IPS-15b (cell line): ENCODE data around the gene FBRSL1.

ENCODE experiments used
- H3K27me3 ChIP-seq: one replicate; pipeline ENCODE4 v1.6.1; 2013; ENCODE audit warnings: low read length; ENCODE audit not compliant: control insufficient read depth, insufficient read depth
- H3K36me3 ChIP-seq: one replicate; pipeline ENCODE4 v1.6.1; 2013; ENCODE audit warnings: low read length; ENCODE audit not compliant: control insufficient read depth, insufficient read depth
- H3K4me1 ChIP-seq: one replicate; pipeline ENCODE4 v1.6.1; 2013; ENCODE audit warnings: mild to moderate bottlenecking, low read length; ENCODE audit not compliant: control insufficient read depth, insufficient read depth
- H3K4me3 ChIP-seq: one replicate; pipeline ENCODE4 v1.5.1; 2013; ENCODE audit warnings: low read depth, low read length
- H3K9ac ChIP-seq: one replicate; pipeline ENCODE4 v1.6.1; 2013; ENCODE audit warnings: low read depth, mild to moderate bottlenecking, low read length
- H3K9me3 ChIP-seq: one replicate; pipeline ENCODE4 v1.6.1; 2013; ENCODE audit warnings: mild to moderate bottlenecking, low read length; ENCODE audit not compliant: control insufficient read depth, insufficient read depth

Gene FBRSL1

GRCh38 chr12:132448463-132448820 is 41.5 kb upstream of the FBRSL1 start:
- no peak overlapping the region for H3K4me3 ChIP-seq
- H3K36me3 ChIP-seq: no peaks in the 10 kb centered on the region
- no peak overlapping the region for H3K9ac ChIP-seq
- H3K27me3 ChIP-seq: peaks cover 37% of the 10 kb centered on the region
- H3K4me1 ChIP-seq: no peaks in the 10 kb centered on the region
- H3K9me3 ChIP-seq: no peaks in the 10 kb centered on the region

GRCh38 chr12:132449565-132450417 is 40.2 kb upstream of the FBRSL1 start:
- no peak overlapping the region for H3K9ac ChIP-seq
- no peaks in the 10 kb centered on the region for H3K4me1 ChIP-seq
- H3K9me3 ChIP-seq: no peaks in the 10 kb centered on the region
- H3K4me3 ChIP-seq: no peak overlapping the region
- peaks cover 37% of the 10 kb centered on the region for H3K27me3 ChIP-seq
- no peaks in the 10 kb centered on the region for H3K36me3 ChIP-seq

GRCh38 chr12:132450418-132451171 is 39.4 kb upstream of the FBRSL1 start:
- Histone ChIP-seq H3K27me3 (peaks cover 41% of the 10 kb centered on the region), H3K9ac (no peak overlapping the region), H3K4me3 (no peak overlapping the region), H3K36me3 (no peaks in the 10 kb centered on the region), H3K4me1 (no peaks in the 10 kb centered on the region), H3K9me3 (no peaks in the 10 kb centered on the region)

- H3K36me3 ChIP-seq: no peaks in the 10 kb centered on the region
- H3K9me3 ChIP-seq: no peaks in the 10 kb centered on the region
- no peaks in the 10 kb centered on the region for H3K4me1 ChIP-seq
- H3K27me3 ChIP-seq: peaks cover 46% of the 10 kb centered on the region
- H3K4me3 ChIP-seq: no peak overlapping the region
- H3K9ac ChIP-seq: no peak overlapping the region
Measured at GRCh38 chr12:132451172-132451835, 38.6 kb upstream of the FBRSL1 start.

DNA sequence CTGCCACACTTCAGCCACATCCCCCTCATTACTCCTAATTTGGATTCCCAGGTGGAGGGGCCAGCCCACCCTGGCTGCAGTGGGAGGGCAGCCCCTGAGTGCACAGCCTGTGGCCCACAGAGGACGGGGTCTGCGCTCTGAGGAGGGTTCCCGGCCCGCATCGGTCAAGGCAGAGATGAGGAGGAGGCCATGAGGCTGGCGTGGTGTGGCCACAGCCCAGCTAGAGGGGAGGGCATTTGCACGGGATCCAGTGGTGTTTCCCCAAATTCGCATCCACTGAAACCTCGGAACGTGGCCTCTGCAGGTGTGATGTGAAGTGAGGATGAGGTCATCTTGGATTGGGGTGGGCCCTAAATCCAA is 38.1 kb upstream of the FBRSL1 start:
- Histone ChIP-seq H3K27me3 (peaks cover 46% of the 10 kb centered on the region), H3K9me3 (no peaks in the 10 kb centered on the region), H3K36me3 (no peaks in the 10 kb centered on the region), H3K4me3 (no peak overlapping the region), H3K9ac (no peak overlapping the region), H3K4me1 (no peaks in the 10 kb centered on the region)

DNA sequence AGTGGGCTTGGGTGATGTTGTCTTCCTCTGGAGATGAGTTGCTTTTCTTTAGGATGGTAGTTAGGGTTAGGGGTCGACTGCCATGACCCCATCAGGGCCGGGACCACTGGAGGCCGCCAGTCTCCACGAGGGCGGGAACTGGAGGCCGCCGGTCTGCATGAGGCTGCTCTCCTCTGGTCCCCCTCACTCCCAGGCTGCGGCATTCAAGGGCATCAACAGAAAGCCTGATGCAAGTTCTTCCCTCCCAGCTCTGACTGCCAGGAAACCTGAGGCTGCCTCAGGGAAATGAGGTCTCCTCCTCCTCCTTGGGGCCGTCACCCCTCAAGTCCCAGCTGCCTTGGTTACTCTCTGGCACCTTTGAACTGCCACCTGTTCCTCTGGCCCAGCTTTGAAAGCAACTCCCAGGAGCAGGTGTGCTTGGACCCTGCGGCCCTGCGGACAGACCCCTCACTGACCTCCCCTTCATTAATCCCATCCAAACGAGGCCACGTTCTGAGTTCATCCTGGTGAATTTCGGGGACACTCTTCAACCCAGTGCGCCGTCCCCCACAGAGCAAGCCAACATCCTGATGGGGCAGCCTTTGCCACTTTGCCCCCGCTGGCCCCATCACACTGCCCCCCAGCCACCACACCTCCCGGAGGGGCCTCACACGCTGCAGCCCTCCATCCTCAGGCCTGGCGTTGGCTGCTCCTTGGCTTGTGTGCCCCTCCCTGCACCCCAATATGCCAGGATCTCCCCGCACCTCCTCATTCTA is 37.2 kb upstream of the FBRSL1 start:
- peaks cover 46% of the 10 kb centered on the region for H3K27me3 ChIP-seq
- H3K36me3 ChIP-seq: no peaks in the 10 kb centered on the region
- no peaks in the 10 kb centered on the region for H3K9me3 ChIP-seq
- no peak overlapping the region for H3K9ac ChIP-seq
- no peak overlapping the region for H3K4me3 ChIP-seq
- H3K4me1 ChIP-seq: no peaks in the 10 kb centered on the region

DNA sequence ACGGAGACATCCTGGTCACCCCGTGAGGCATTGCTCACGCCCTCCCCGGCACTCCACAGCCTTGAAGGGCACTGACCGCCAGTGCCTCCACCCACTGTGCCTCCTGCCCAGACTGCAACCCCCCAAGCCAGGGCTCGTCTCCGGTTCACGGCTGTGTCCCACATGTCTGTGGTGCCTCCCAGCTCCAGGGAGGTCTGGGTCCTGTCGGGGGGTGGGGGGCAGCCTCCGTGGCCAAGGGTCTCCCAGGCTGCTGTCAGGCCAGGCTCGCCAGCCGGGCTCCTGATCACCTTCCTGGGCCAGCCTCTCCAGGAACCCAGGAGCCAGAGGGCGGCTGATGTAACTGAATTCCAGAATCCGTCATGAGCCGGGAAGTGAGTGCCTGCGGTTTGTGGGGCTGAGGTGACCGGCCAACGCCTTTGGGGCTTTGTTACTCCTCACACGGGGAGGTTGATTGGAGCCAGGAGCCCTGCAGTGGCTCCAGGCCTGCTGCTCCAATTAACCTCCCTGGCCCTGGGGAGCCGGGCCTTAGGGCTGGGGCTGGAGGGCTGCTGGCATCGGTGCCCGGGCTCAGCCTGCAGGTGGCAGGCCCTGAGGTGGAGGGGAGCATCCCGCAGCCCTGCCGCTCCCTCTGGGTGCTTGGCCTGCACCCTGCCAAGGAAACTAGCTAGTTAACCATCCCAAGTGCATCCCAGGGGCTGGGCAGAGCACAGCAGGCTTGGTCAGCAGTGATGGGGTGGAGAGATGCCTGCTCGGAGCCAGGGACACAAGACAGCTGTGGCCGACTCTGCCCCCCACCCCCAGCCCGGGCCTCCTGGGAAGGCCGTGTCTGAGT is 36.4 kb upstream of the FBRSL1 start:
- Histone ChIP-seq H3K36me3 (no peaks in the 10 kb centered on the region), H3K9ac (no peak overlapping the region), H3K4me1 (no peaks in the 10 kb centered on the region), H3K9me3 (no peaks in the 10 kb centered on the region), H3K4me3 (no peak overlapping the region), H3K27me3 (peaks cover 45% of the 10 kb centered on the region)

DNA sequence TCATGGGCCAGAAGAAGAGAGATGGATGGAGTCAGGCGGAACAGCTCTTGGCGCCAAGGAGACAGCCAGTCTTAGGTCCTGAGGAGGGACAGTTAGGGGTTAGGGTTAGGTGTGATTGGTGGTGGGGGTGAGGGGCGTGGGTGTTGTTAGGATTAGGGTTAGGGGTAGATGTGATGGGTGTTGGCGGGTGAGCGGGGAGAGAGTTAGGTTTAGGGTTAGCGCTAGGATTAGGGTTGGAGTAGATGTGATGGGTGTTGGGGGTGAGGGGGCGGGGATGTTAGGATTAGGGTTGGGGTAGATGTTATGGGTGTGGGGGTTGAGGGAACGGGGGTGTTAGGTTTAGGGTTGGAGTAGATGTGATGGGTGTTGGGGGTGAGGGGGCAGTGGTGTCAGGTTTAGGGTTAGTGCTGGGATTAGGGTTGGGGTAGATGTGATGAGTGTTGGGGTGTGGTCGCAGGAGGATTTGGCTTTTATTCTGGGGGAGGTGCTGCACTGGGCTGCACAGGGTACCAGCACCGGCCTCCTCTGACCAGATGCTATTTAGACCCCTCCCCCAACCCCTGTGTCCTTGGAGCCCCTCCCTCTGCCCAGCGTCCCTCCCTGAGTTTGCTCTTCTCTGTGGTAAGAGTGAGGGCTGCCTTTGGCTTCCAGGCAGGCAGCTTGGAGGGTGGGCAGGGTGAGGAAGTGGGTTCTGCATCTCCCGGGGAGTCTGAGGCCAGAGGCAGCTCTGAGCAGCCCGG is 35.6 kb upstream of the FBRSL1 start:
- H3K36me3 ChIP-seq: no peaks in the 10 kb centered on the region
- peaks cover 49% of the 10 kb centered on the region for H3K27me3 ChIP-seq
- H3K4me3 ChIP-seq: no peak overlapping the region
- H3K9me3 ChIP-seq: no peaks in the 10 kb centered on the region
- no peaks in the 10 kb centered on the region for H3K4me1 ChIP-seq
- H3K9ac ChIP-seq: no peak overlapping the region

- H3K27me3 ChIP-seq: peaks cover 47% of the 10 kb centered on the region
Measured at GRCh38 chr12:132454933-132455418, 35.0 kb upstream of the FBRSL1 start.

GRCh38 chr12:132455565-132455964 is 34.4 kb upstream of the FBRSL1 start:
- Histone ChIP-seq H3K27me3 (peaks cover 44% of the 10 kb centered on the region), H3K36me3 (no peaks in the 10 kb centered on the region), H3K9ac (no peak overlapping the region), H3K9me3 (peaks cover 4% of the 10 kb centered on the region), H3K4me3 (no peak overlapping the region), H3K4me1 (no peaks in the 10 kb centered on the region)

More at GRCh38 chr12:132454933-132455418, 35.0 kb upstream of the FBRSL1 start:
- no peak overlapping the region for H3K9ac ChIP-seq
- no peaks in the 10 kb centered on the region for H3K4me1 ChIP-seq
- H3K36me3 ChIP-seq: no peaks in the 10 kb centered on the region
- no peak overlapping the region for H3K4me3 ChIP-seq
- H3K9me3 ChIP-seq: no peaks in the 10 kb centered on the region
